Activated CD8-positive, alpha-beta T cell treated with anti-CD3 and anti-CD28 coated beads for 36 hours (primary cell): Measurements from ENCODE around the gene BCL2A1. TPM values are rescaled to one million over a fixed set of nuclear protein-coding genes. Genes with fewer than 3 reads are reported as not detected.

Experiments used
- ATAC-seq: fragments of 200-7000 bp; cut with Tn5 transposase; one replicate; pipeline ENCODE4 v1.10.0; 2021; ENCODE audit warnings: mild to moderate bottlenecking, moderate library complexity
- CTCF ChIA-PET: fragments of 350-600 bp; sonication (Branson Sonifier 250); formaldehyde crosslinking; loops from one replicate; lab custom pipeline; 2021; ENCODE audit warnings: antibody characterized with exemption; lab: Charles Lee
- POLR2A ChIA-PET: fragments of 350-600 bp; sonication (Branson Sonifier 250); formaldehyde crosslinking; loops from one replicate; lab custom pipeline; 2021; ENCODE audit warnings: antibody characterized with exemption; lab: Charles Lee
- DNase-seq: peaks from one replicate; pipeline ENCODE4 v3.0.0-alpha.2; 2020
- H3K27ac Mint-ChIP-seq: one replicate; pipeline ENCODE4 v1.8.0; 2021; ENCODE audit warnings: mild to moderate bottlenecking, mixed read lengths
- H3K27me3 Mint-ChIP-seq: one replicate; pipeline ENCODE4 v1.8.0; 2021; ENCODE audit warnings: mixed read lengths
- H3K36me3 Mint-ChIP-seq: one replicate; pipeline ENCODE4 v1.8.0; 2021; ENCODE audit warnings: low read depth, mixed read lengths
- H3K4me1 Mint-ChIP-seq: one replicate; pipeline ENCODE4 v1.8.0; 2021; ENCODE audit warnings: low read depth, mixed read lengths
- H3K4me3 Mint-ChIP-seq: one replicate; pipeline ENCODE4 v1.8.0; 2021; ENCODE audit warnings: mild to moderate bottlenecking, moderate library complexity, mixed read lengths
- H3K9me3 Mint-ChIP-seq: one replicate; pipeline ENCODE4 v1.8.0; 2021; ENCODE audit warnings: mixed read lengths
- CTCF ChIP-seq: fragments of 200-600 bp; IDR thresholded peaks from one replicate; pipeline ENCODE4 v1.8.0; 2022; ENCODE audit warnings: antibody characterized with exemption, mild to moderate bottlenecking
- intact Hi-C: fragments of 100-400 bp; cut with micrococcal nuclease; formaldehyde crosslinking; loops from one replicate; pipeline ENCODE4 v1.10.0; 2022
- total RNA-seq, 2 experiments: library from RNA; stranded (reverse); gene quantifications; one replicate each; pipeline ENCODE4 v1.2.3, GENCODE V29; 2021

The BCL2A1 gene
- total RNA-seq, 2 experiments from 2014 or later = 47.1 to 47.9 TPM

- ChIA-PET POLR2A (no interaction called here), CTCF (no interaction called here)
- DNase-seq = no peak
- peaks cover 2% of the 10 kb centered on the region for H3K36me3 Mint-ChIP-seq
- peak overlapping the region; percentile 5 for H3K27ac Mint-ChIP-seq
- H3K27me3 Mint-ChIP-seq = no peaks in the 10 kb centered on the region
- intact Hi-C loops = no loop called here
- ATAC-seq = peak; percentile 64
- H3K4me3 Mint-ChIP-seq = no peak overlapping the region
- H3K9me3 Mint-ChIP-seq = no peaks in the 10 kb centered on the region
- no peak for TF ChIP-seq CTCF
- H3K4me1 Mint-ChIP-seq = peaks cover 27% of the 10 kb centered on the region
These were observed 17.0 kb downstream of the BCL2A1 start for GRCh38 chr15:79953951-79954444.

DNA sequence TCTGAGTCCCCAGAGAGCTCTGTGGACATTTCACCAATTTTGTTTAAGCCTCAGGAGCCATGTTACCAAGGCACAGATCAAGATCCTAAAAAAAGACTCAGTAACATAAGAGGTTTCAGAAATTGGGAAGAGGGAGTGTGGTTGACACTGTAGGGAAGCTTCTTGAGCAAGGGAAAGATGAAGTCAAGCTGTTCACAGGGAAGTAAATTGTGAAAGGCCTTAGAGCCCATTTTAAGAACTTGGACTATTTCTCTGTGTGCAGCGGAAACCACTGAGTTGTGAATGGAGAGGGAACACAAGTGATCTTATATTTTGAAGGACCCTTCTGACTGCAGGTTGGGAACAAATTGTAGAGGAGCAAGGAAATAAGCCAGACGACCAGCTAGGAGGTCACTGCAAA is 18.7 kb downstream of the BCL2A1 start:
- Mint-ChIP-seq H3K27me3 (no peaks in the 10 kb centered on the region), H3K4me1 (peaks cover 30% of the 10 kb centered on the region), H3K27ac (no peak overlapping the region), H3K36me3 (no peaks in the 10 kb centered on the region), H3K9me3 (no peaks in the 10 kb centered on the region), H3K4me3 (no peak overlapping the region)
- CTCF ChIA-PET = interaction anchor here (0.9 kb wide), 1 partner anchor 99 kb away, joined by 4 read pairs; no protein-coding TSS in a partner anchor
- ATAC-seq (no peak), DNase-seq (no peak)
- POLR2A ChIA-PET = interaction anchor here (0.8 to 0.9 kb wide), 2 partner anchors 12 to 15 kb away, joined by 3 to 4 read pairs; no protein-coding TSS in a partner anchor
- no peak for TF ChIP-seq CTCF
- intact Hi-C loops = no loop called here

- H3K9me3 Mint-ChIP-seq = no peaks in the 10 kb centered on the region
- ChIA-PET CTCF (no interaction called here), POLR2A (no interaction called here)
- no peak overlapping the region for H3K4me3 Mint-ChIP-seq
- DNase-seq (no peak), ATAC-seq (no peak)
- no peaks in the 10 kb centered on the region for H3K27me3 Mint-ChIP-seq
- no peaks in the 10 kb centered on the region for H3K36me3 Mint-ChIP-seq
- TF ChIP-seq CTCF = no peak
- peaks cover 31% of the 10 kb centered on the region for H3K4me1 Mint-ChIP-seq
- intact Hi-C loops = no loop called here
- no peak overlapping the region for H3K27ac Mint-ChIP-seq
These were observed 20.7 kb downstream of the BCL2A1 start for GRCh38 chr15:79950247-79950646.

GRCh38 chr15:79948761-79949160 is 22.2 kb downstream of the BCL2A1 start:
- intact Hi-C loops = no loop called here
- Mint-ChIP-seq H3K4me3 (no peak overlapping the region), H3K27ac (peak overlapping the region; percentile 57), H3K36me3 (no peaks in the 10 kb centered on the region), H3K27me3 (no peaks in the 10 kb centered on the region), H3K4me1 (peaks cover 21% of the 10 kb centered on the region), H3K9me3 (no peaks in the 10 kb centered on the region)
- ATAC-seq = no peak
- no peak for DNase-seq
- ChIA-PET POLR2A (interaction anchor here (1.0 to 2.4 kb wide), 2 partner anchors 16 to 27 kb away, joined by 5 to 6 read pairs; no protein-coding TSS in a partner anchor), CTCF (interaction anchor here (1.2 kb wide), 2 partner anchors 25 to 44 kb away, joined by 3 to 4 read pairs; no protein-coding TSS in a partner anchor)
- TF ChIP-seq CTCF = no peak

DNA sequence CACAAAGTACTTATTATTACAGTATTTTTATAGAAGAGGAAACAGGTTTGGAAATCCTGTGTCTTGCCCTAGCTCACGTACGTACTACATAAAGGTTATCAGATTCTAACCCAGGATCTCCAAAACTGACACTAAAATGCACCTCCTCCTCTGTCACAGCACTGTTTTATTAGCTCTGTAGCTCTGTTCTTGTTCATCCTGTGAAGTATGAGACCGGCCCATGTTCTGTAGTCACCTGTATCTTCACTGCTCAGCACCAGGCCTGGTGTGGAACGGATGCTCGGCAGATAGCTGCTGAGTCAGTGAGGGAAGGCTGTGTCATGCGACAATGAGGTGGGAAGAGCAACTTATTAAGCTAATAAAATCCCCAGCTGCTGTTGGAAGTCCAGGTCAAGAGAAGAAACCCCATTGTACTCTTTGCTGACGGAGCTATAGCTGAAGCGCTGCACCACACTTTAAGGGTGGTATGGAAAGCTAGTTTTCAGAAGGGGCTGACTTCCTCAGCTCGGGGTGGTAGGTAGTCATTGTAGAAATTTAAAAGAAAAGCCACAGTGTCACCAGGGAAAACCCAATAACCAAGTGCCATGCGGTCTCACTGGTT is 22.8 kb downstream of the BCL2A1 start:
- peaks cover 18% of the 10 kb centered on the region for H3K4me1 Mint-ChIP-seq
- no peak for TF ChIP-seq CTCF
- CTCF ChIA-PET = interaction anchor here (1.2 kb wide), 2 partner anchors 25 to 45 kb away, joined by 3 to 4 read pairs; no protein-coding TSS in a partner anchor
- POLR2A ChIA-PET = interaction anchor here (1.0 to 2.4 kb wide), 2 partner anchors 16 to 26 kb away, joined by 5 to 6 read pairs; no protein-coding TSS in a partner anchor
- H3K36me3 Mint-ChIP-seq = no peaks in the 10 kb centered on the region
- H3K27ac Mint-ChIP-seq = peak overlapping the region; percentile 57
- intact Hi-C loops = no loop called here
- peak; percentile 75 for ATAC-seq
- DNase-seq = peak; percentile 19
- no peaks in the 10 kb centered on the region for H3K9me3 Mint-ChIP-seq
- H3K27me3 Mint-ChIP-seq = no peaks in the 10 kb centered on the region
- no peak overlapping the region for H3K4me3 Mint-ChIP-seq
